A549 (cell line): Measurements from ENCODE around the gene CTPS2.

Source experiments
- CEBPB ChIP-seq, 2 experiments: fragments of >200 bp in 1 of 2; sonication (Bioruptor Twin) in 1 of 2; formaldehyde crosslinking in 1 of 2; IDR thresholded peaks; 2 replicates each; pipeline ENCODE4 v1.6.1; 2012 to 2016
- EP300 ChIP-seq, 2 experiments: fragments of >200 bp; sonication (Bioruptor Twin); formaldehyde crosslinking; IDR thresholded peaks; 2 replicates in 1 of 2; 3 replicates in 1 of 2; pipeline ENCODE4 v1.6.1; 2016 to 2017
- GATA3 ChIP-seq: IDR thresholded peaks from 2 replicates; pipeline ENCODE4 v1.6.1; 2012; ENCODE audit warnings: borderline replicate concordance
- POLR2A ChIP-seq: IDR thresholded peaks from 2 replicates; pipeline ENCODE4 v1.6.1; 2012; ENCODE audit warnings: mild to moderate bottlenecking, low read length
- REST ChIP-seq: fragments of 200-600 bp; sonication (generic); IDR thresholded peaks from 2 replicates; pipeline ENCODE4 v1.6.1; 2016; ENCODE audit warnings: antibody characterized with exemption, mild to moderate bottlenecking, moderate library complexity
- ZC3H11A ChIP-seq: fragments of 450-650 bp; IDR thresholded peaks from 2 replicates; pipeline ENCODE4 v1.6.1; 2014; ENCODE audit warnings: antibody characterized with exemption, mild to moderate bottlenecking

GRCh38 chrX:16579517-16579916 is 133.0 kb downstream of the CTPS2 start:
- TF ChIP-seq POLR2A (no peak), REST (no peak), CEBPB (IDR thresholded peaks at IDR 0.05) (no peak), EP300 (IDR thresholded peaks at IDR 0.05) (no peak), ZC3H11A (no peak), GATA3 (no peak)
